GM18861 (cell line): ENCODE measurements around the gene CTCFL.

ENCODE experiments used
- ATAC-seq: cut with Tn5 transposase; IDR thresholded peaks from one replicate; pipeline ENCODE4 v1.9.1; 2021; ENCODE audit not compliant: unreplicated experiment

CTCFL gene

GRCh38 chr20:57560554-57561355 lies 35.8 kb upstream of the CTCFL start, which contains the start of gene PCK1:
TSS of gene PCK1 (plus strand) at chr20:57561110. CDS start at chr20:57561412, 302 bp downstream.
- ATAC-seq: no peak

DNA sequence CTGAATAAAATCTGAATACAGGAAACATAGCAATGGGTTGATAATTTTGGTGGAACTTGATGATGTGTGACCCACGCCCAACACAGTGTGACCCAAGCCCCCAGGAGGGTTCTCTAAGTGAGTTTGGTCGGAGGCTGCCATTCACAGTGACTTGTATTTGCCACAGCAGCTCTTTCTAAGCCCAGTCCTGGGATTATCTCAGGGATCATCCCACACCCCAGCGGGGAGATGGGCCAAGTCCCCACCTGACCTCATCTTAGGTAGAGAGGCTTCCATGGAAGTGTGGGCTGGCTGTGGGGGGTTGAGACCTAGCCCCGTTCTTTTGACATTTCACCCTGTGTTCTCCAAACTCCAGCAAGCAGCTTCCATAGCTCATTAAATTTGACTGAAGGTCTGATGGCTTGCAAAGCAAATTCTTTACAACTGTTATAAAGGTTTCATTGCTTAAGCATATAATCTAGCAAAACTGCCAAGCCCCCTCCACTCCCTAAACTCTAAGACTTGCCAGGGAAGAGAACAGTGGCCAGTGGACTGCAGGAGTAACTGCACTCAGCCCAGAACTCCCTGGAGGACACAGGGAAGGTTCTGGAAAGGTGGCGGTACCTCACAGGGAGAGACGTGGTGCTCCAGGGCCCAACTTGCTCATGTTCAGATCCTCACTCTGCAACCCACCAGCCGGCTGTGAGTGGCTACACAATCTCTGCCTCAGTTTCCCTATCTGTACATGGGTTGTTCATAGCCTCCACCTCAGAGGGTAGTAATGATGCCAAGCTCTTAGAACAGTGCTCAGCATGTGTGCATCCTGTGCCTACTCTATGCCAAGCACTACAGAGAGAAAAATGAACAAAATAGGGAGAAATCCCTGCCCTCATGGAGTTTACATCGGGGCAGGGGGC lies 35.0 kb upstream of the CTCFL start:
- no peak for ATAC-seq

DNA sequence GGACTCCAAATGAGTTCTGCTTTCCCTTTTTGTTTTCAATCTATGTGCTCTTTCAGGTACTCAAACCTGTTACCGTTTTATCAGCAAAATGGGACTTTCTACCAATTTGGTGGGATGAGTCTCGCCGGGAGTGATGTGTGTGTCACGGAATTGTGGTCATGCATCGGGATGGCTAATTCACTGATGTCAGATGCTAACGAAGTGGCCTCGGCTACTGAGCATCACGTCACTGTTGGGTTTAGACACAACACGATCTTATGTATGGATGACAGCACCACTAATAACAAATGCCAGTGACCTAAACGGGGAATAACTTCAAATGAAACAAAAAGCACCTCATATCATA lies 34.3 kb upstream of the CTCFL start:
- no peak for ATAC-seq

DNA sequence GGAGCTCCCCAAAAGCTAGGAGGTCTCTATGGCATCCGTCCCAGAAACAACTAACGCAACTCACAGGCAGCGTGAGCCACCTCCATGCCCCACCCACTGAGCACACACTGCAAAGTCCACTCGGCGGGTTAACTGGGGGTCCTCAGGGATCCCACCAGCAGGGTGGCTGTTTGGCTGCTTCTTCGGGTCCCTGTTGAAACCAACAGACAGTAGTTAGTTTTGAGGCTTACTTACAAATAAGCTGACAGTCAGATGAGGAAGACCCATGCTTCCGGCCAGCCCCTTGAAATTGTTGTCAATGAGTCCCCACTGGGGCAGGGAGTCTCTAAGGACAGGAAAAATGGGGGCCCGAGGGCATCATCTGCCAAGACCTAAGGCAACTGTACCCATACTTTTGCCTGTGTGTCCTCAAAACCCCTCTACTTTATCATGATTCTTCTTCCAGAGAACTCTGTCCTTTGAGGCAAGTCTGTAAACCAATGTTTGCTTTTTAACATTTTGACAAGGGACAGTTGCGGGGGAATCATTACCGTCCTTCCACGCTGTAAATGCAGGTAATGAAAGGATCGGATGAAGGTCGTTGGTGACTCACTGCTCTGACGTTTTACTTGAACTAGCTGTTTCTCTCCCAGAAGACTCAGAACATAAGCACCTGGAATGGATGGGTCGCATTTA lies 33.8 kb upstream of the CTCFL start:
- no peak for ATAC-seq

DNA sequence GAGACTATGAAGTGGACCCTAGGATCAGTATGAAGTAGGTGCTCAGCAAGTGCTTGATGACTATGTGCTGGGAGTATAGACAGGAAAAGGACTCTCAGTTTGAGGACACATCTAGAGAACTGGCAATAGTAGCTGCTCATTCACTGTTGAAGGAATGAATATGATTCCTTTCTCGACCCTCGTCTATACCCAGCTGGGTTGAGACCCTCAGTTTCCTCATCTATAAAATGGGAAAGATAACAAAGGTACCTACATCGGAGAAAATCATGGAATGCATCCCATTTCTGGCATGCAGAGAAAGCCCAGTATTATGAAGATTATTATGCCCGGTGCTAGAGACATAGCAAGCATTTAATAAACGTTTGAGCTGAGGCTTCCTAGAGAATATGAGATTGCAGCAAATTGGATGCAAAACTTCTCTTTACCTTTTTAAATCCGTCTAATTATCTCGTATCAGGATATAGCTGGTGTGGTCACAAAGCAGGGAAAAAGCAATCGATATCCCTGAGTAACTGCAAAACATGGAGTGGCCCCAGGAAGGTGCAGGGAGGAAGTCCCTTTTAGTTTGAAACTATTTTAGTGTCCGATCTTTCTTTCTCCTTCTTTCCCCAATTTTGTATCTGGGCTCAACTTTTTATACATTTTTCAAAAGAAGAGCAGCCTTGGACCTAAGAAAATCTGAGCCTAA lies 33.1 kb upstream of the CTCFL start:
- ATAC-seq: no peak

- no peak for ATAC-seq
Measured at GRCh38 chr20:57556980-57557274, 32.0 kb upstream of the CTCFL start.

GRCh38 chr20:57555457-57556184 lies 30.7 kb upstream of the CTCFL start:
- no peak for ATAC-seq

DNA sequence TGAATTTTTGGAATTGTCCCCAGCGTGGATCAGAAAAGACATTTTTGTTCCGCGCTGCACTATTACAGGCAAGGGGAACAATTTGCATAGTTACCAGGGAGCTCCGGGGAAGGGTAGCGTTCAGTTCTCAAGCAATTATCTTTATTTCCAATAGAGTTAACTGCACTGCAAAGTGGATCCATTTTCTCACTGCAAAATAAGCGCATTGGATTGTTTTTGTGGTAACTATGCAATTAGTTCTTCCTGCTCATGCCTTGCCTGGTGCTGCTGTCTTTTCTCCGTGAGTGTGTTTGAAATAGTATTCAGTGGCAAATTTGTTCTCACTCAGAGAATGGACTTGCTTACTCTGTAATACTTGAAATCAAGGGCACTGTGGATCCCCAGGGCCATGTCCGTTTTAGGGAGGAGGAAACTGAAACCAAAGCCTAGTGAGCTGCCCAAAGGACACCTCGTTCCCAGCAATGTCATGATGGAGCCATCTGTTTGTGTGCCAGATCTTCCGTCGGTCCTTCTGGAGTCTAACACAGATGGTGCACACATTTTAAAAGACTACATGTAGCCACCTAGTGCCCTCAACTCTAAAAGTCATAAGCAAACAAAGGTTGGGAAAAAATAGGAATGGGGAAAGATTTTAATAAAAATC lies 28.6 kb upstream of the CTCFL start:
- no peak for ATAC-seq

DNA sequence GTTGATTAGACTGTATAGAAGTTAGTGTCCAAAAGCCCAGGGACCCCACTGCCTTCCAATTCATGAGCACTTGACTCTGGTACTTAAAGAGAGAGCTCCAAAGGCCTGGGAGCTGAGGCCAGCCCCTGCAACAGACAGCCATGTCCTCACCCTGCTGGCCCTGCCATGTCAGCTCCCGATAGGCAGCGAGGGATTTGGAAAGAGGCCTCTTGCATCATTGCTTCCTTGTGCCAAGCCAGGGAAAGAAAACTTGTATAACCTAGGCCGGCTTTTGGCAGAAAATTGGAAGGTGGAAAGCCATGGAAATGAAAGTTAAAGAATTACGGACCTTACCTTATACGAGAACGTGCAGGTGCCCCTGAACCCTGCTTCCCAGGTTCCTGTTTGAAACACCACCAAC lies 27.5 kb upstream of the CTCFL start:
- ATAC-seq: no peak

GRCh38 chr20:57548177-57549058 lies 23.5 kb upstream of the CTCFL start:
- no peak for ATAC-seq

- ATAC-seq: no peak
Measured at GRCh38 chr20:57546956-57547649, 22.2 kb upstream of the CTCFL start.

DNA sequence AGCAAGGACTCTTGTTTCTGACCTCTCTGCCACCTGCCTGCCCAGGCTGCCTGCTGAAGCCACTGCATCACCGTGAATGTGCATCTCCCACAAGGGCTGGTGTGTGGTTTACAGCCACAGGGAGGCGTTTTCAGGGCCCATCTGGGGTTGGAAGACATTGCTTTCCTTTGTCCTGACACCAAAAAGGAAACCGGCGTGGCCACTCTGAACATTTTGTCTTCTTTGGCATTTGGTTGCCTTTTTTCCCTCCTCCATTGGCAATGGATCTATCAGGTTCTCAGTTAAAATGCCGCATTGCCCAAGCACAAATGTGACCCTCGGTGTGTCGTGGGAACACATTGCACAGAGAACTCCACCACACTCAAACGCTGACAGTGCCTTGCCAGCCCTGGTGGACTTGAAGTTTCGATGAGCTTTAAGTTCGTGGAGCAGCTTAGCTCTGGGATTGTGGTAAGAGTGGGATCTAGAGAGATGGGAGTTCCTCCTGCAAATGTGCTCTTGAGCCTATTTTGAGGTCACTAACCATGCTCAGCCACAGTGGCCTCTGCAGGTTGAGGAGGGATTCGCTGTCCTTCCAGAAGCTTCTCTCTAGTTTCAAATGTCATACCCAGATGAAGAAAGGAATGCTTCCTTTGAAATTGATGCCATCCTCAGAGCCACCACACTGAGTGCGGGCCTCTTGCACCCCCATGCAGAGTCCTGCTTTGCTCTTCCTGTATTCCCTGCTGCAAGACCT lies 21.2 kb upstream of the CTCFL start:
- no peak for ATAC-seq

DNA sequence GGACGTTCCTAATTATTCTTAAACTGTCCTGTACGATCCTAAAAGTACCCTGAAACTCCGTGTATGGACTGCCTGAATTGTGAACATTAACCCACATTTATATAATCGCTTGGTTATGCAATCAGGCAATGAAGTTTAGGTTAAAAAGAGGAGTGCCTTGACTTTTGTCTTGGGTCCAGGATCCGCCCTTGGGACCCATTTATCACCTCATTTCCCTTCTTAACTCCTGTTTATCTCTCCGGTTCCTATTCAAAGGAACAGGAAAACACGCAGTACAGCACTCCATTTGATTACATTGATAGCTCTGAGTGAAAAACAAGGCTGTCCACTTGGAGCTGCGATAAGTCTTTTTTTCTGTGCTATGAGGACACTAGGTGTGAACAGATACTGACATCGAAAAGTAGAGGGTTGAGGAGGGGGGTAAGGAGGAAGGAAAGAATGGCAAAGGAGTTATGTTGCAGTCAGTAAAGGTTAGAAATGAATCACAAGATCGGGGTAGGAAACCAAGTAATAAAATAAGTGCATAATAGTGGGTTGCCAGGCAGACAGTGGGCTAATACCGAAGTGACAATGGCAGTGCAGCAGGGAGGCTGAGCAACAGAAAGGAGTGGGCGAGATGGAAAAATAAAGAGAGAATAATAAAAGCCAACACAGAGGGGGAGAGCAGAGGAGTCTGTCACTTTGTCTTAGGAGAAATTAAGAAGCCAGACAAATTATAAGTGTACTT lies 20.1 kb upstream of the CTCFL start:
- ATAC-seq: no peak

- no peak for ATAC-seq
Measured at GRCh38 chr20:57543754-57544153, 18.8 kb upstream of the CTCFL start.

DNA sequence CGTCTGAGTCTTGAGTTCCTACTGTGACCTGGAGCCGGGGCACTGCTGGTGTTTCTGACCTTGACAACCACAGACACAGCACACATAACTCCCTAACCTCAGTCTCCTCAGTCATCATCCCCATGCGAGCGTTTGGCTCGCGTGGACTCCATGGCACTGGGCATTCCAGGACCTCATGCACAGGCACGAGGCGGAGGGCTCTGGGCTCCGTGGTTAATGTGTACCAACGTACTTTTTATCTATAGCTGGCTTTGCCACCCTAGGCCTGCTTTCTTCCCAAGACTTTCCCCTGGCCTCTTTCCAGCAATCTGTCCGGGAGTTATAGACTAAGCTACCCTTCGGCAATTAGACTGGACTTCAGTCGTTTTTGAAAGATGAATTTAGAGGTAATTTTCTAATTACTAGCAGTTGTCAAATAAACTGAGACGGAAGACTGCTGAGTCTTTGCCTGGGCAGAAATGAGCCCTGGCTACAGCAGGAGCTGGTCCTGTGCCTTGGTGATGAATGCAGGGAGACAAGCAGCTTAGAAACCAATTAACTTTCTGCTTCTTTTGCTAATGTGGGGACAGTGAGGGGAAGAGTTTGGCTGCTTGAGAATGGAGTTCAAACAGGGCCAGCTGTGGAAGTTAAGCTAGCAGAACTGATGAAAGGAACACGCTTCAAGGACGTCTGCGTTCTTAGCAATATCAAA lies 16.1 kb upstream of the CTCFL start:
- ATAC-seq: no peak

DNA sequence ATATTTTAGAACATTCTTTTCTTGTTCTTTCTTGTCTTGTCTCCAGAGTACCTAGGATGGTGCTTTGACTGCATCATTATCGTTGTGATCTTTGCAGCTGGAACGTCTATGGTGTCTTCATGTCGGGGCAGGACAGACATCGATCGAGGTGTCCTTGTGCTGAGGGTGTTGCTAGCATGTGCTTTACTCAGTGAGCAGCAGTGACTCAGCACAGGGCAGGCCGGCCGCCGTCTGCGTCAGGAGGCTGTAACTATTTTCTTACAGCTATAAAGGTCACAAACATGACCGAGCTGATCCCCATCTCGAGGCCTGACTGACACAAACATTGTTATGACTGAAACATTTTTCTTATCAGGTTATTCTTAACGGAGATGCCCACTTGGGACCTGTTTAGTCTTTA lies 14.9 kb upstream of the CTCFL start:
- no peak for ATAC-seq

- ATAC-seq: no peak
Measured at GRCh38 chr20:57537822-57538221, 12.9 kb upstream of the CTCFL start.
